ENCODE data around the gene CHST8. TPM values are rescaled to one million over a fixed set of nuclear protein-coding genes. Genes with fewer than 3 reads are reported as not detected.

The CHST8 gene
- total and polyA plus RNA-seq, 2 experiments from 2014 or later: 9.3 to 38.2 TPM

DNA sequence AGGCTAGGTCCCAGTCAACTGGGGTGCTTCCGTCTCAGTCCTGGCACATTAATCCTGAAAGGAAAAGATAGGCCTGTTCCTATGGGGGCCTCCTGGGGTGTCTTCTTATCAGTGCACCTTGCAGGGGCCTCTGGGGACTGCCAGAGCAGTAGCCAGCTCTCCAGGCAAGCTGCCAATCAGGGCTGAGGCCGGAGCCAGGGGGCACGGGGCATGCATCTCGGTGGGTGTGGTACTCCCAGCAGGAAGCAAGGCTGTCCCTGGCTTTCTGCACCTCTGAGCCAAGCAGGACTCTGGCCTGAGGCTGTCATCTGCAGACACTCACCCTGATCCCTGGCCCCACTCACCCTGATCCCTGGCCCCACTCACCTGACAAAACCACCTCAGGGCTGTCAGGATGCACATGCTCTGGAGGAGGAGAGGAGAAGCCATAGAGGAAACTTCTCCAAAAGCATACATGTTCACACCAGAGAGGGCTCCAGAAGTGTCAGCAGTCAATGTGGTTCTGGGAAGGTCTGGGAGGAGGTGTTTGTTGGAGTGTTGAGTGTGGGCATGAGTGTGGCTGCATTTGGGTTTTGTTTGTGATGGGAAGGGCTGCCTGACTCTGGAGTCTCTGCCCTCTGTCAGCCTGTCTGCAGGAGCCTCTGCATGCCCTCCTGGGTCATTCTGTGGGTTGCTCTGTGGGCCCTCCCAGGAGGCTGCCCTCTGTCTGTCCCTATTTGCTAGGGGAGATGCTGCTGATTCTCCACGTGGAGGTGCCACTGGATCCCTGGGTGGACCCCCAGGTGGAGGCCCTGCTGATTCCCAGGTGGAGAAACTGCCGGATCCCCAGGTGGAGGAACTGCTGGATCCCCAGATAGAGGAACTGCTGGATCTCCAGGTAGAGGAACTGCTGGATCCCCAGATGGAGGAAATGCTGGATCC, 152.2 kb downstream of the CHST8 start:
- Histone ChIP-seq H3K4me3 (no peak overlapping the region), H3K27ac (ENCODE audit: low read depth) (no peak overlapping the region), H3K4me2 (no peak overlapping the region), H3K9me2 (ENCODE audit: insufficient read depth) (no peaks in the 10 kb centered on the region), H3K79me2 (replicated peaks; ENCODE audit: insufficient read depth) (no peaks in the 10 kb centered on the region), H3K36me3 (ENCODE audit: insufficient read depth) (no peaks in the 10 kb centered on the region), H3K27me3 (ENCODE audit: insufficient read depth) (peaks cover 5% of the 10 kb centered on the region; the same call in 1 of the 2 replicates), H4K20me1 (replicated peaks; ENCODE audit: insufficient read depth) (no peaks in the 10 kb centered on the region), H3K4me1 (ENCODE audit: insufficient read depth) (peaks cover 4% of the 10 kb centered on the region; the same call in 1 of the 2 replicates), H3F3A (replicated peaks; ENCODE audit: low read depth) (no peaks in the 10 kb centered on the region), H2AFZ (no peak overlapping the region)
- Mint-ChIP-seq H3K36me3 (ENCODE audit: low read depth) (peaks cover 6% of the 10 kb centered on the region; the same call in 2 of the 3 replicates), H3K27me3 (ENCODE audit: insufficient read depth, low read depth, poor library complexity) (peaks cover 14% of the 10 kb centered on the region), H3K9me3 (no peaks in the 10 kb centered on the region; the same call in 2 of the 3 replicates), H3K27ac (no peak overlapping the region), H3K4me3 (no peak overlapping the region), H3K4me1 (peaks cover 7% of the 10 kb centered on the region)
- ATAC-seq (no peak), DNase-seq (ENCODE audit: low spot score) (no peak)
- TF ChIP-seq NANOG (IDR thresholded peaks at IDR 0.05; ENCODE audit: borderline replicate concordance) (no peak), EZH2phosphoT487 (IDR thresholded peaks at IDR 0.05; ENCODE audit: unreplicated experiment) (no peak), ETS1 (IDR thresholded peaks at IDR 0.05) (no peak), ZNF462 (CRISPR knock-in tag; IDR thresholded peaks at IDR 0.05) (no peak), STAT1 (IDR thresholded peaks at IDR 0.05; ENCODE audit: unreplicated experiment) (no peak), JUNB (IDR thresholded peaks at IDR 0.05; ENCODE audit: unreplicated experiment) (no peak), CREB1 (CRISPR knock-in tag; IDR thresholded peaks at IDR 0.05; ENCODE audit: low read depth) (no peak), POLR2AphosphoS5 (IDR thresholded peaks at IDR 0.05; ENCODE audit: low read depth) (no peak), CTCF (conservative IDR thresholded peaks at IDR 0.05; ENCODE audit: low read depth in 2 of 2) (no peak), ZNF114 (CRISPR knock-in tag; IDR thresholded peaks at IDR 0.05) (no peak), ZNF331 (CRISPR knock-in tag; IDR thresholded peaks at IDR 0.05; ENCODE audit: low read depth) (no peak)
- TF ChIP-seq, protein P1, sequence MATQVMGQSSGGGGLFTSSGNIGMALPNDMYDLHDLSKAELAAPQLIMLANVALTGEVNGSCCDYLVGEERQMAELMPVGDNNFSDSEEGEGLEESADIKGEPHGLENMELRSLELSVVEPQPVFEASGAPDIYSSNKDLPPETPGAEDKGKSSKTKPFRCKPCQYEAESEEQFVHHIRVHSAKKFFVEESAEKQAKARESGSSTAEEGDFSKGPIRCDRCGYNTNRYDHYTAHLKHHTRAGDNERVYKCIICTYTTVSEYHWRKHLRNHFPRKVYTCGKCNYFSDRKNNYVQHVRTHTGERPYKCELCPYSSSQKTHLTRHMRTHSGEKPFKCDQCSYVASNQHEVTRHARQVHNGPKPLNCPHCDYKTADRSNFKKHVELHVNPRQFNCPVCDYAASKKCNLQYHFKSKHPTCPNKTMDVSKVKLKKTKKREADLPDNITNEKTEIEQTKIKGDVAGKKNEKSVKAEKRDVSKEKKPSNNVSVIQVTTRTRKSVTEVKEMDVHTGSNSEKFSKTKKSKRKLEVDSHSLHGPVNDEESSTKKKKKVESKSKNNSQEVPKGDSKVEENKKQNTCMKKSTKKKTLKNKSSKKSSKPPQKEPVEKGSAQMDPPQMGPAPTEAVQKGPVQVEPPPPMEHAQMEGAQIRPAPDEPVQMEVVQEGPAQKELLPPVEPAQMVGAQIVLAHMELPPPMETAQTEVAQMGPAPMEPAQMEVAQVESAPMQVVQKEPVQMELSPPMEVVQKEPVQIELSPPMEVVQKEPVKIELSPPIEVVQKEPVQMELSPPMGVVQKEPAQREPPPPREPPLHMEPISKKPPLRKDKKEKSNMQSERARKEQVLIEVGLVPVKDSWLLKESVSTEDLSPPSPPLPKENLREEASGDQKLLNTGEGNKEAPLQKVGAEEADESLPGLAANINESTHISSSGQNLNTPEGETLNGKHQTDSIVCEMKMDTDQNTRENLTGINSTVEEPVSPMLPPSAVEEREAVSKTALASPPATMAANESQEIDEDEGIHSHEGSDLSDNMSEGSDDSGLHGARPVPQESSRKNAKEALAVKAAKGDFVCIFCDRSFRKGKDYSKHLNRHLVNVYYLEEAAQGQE (IDR thresholded peaks at IDR 0.05; ENCODE audit: unreplicated experiment): no peak

Data from GM23338 (cell line).